ENCODE measurements around the gene PEDS1.
A peak's percentile ranks its signal among the peaks of the same experiment; 100 is the strongest.

- peak; percentile 0 for TF ChIP-seq RXRA (IDR thresholded peaks at IDR 0.05)
- TF ChIP-seq CTCF (IDR thresholded peaks at IDR 0.05; ENCODE audit: low read depth, low read length, missing input control), result no peak
- no peak for TF ChIP-seq RAD21 (IDR thresholded peaks at IDR 0.05)
Measured at GRCh38 chr20:50113420-50114224, 39.9 kb downstream of the PEDS1 start.
